HEK293 (cell line): ENCODE results near the gene SERPINB8.

ENCODE experiments used
- CTCF ChIA-PET: fragments of 350-600 bp; formaldehyde crosslinking; extraction: SDS; loops from one replicate; lab custom pipeline; 2021; ENCODE audit warnings: antibody characterized with exemption; lab: Yijun Ruan, JAX
- POLR2A ChIA-PET: fragments of 300-600 bp; formaldehyde crosslinking; extraction: SDS; loops from one replicate; lab custom pipeline; 2020; ENCODE audit warnings: antibody characterized with exemption, inconsistent platforms; lab: Yijun Ruan, JAX
- H3K27ac ChIP-seq: fragments of 200-500 bp; sonication (Bioruptor generic); 2 replicates; pipeline ENCODE4 v1.5.1; 2014; ENCODE audit warnings: low read depth, low read length, control low read depth, inconsistent platforms; ENCODE audit errors: extremely low read depth
- H3K36me3 ChIP-seq, 2 experiments: fragments of 200-500 bp in 1 of 2; sonication (Bioruptor generic) in 1 of 2; 1 replicate in 1 of 2; 2 replicates in 1 of 2; pipeline ENCODE4 v1.5.1; 2014 to 2017; ENCODE audit warnings: inconsistent platforms in 2 of 2, low read length in 2 of 2; ENCODE audit not compliant: control insufficient read depth in 2 of 2, insufficient read depth in 1 of 2
- H3K4me1 ChIP-seq: fragments of 200-500 bp; sonication (Bioruptor generic); 2 replicates; pipeline ENCODE4 v1.5.1; 2014; ENCODE audit warnings: mild to moderate bottlenecking, low read length, inconsistent platforms; ENCODE audit not compliant: control insufficient read depth, insufficient read depth
- H3K4me3 ChIP-seq: 2 replicates; pipeline ENCODE4 v1.5.1; 2011; ENCODE audit warnings: low read depth, mild to moderate bottlenecking, control low read depth, low read length, moderate library complexity
- H3K9me3 ChIP-seq: fragments of 200-500 bp; sonication (Bioruptor generic); 2 replicates; pipeline ENCODE4 v1.5.1; 2014; ENCODE audit warnings: low read depth, low read length, inconsistent platforms; ENCODE audit not compliant: control insufficient read depth, insufficient read depth
- HIC1 ChIP-seq: fragments of 450-650 bp; formaldehyde crosslinking; IDR thresholded peaks from 2 replicates; pipeline ENCODE4 v1.5.1; 2016; ENCODE audit warnings: missing biosample characterization, missing genetic modification characterization
- PRDM10 ChIP-seq: fragments of 450-650 bp; formaldehyde crosslinking; IDR thresholded peaks from 2 replicates; pipeline ENCODE4 v1.5.1; 2016; ENCODE audit warnings: missing biosample characterization, missing genetic modification characterization
- PRDM2 ChIP-seq: fragments of 450-650 bp; formaldehyde crosslinking; IDR thresholded peaks from 2 replicates; pipeline ENCODE4 v1.5.1; 2016; ENCODE audit warnings: missing biosample characterization, missing genetic modification characterization, borderline replicate concordance
- ZBTB1 ChIP-seq: fragments of 450-650 bp; formaldehyde crosslinking; IDR thresholded peaks from 2 replicates; pipeline ENCODE4 v1.5.1; 2016; ENCODE audit warnings: missing biosample characterization, missing genetic modification characterization
- ZBTB17 ChIP-seq: fragments of 450-650 bp; formaldehyde crosslinking; IDR thresholded peaks from 2 replicates; pipeline ENCODE4 v1.5.1; 2016; ENCODE audit warnings: missing biosample characterization, missing genetic modification characterization
- ZBTB6 ChIP-seq: fragments of 450-650 bp; formaldehyde crosslinking; IDR thresholded peaks from 2 replicates; pipeline ENCODE4 v1.5.1; 2017; ENCODE audit warnings: missing biosample characterization, missing genetic modification characterization
- ZEB2 ChIP-seq: fragments of 450-650 bp; formaldehyde crosslinking; IDR thresholded peaks from 2 replicates; pipeline ENCODE4 v1.5.1; 2016; ENCODE audit warnings: missing biosample characterization, missing genetic modification characterization
- ZNF23 ChIP-seq: fragments of 450-650 bp; formaldehyde crosslinking; IDR thresholded peaks from 2 replicates; pipeline ENCODE4 v1.5.1; 2016; ENCODE audit warnings: missing biosample characterization, missing genetic modification characterization, borderline replicate concordance
- ZNF518A ChIP-seq: fragments of 450-650 bp; formaldehyde crosslinking; conservative IDR thresholded peaks from 2 replicates; pipeline ENCODE4 v1.5.1; 2016; ENCODE audit warnings: low read depth, missing biosample characterization, missing genetic modification characterization
- ZNF530 ChIP-seq: fragments of 450-650 bp; formaldehyde crosslinking; IDR thresholded peaks from 2 replicates; pipeline ENCODE4 v1.5.1; 2016; ENCODE audit warnings: low read depth, missing biosample characterization, missing genetic modification characterization
- ZNF558 ChIP-seq: fragments of 450-650 bp; formaldehyde crosslinking; IDR thresholded peaks from 2 replicates; pipeline ENCODE4 v1.5.1; 2016; ENCODE audit warnings: missing biosample characterization, missing genetic modification characterization
- ZNF658 ChIP-seq: fragments of 450-650 bp; formaldehyde crosslinking; IDR thresholded peaks from 2 replicates; pipeline ENCODE4; 2016; ENCODE audit warnings: missing biosample characterization, missing genetic modification characterization
- TF ChIP-seq, protein P1 (sequence below): fragments of 450-650 bp; formaldehyde crosslinking; IDR thresholded peaks from 2 replicates; pipeline ENCODE4 v1.5.1; 2016; ENCODE audit warnings: missing biosample characterization, missing genetic modification characterization

SERPINB8 gene

DNA sequence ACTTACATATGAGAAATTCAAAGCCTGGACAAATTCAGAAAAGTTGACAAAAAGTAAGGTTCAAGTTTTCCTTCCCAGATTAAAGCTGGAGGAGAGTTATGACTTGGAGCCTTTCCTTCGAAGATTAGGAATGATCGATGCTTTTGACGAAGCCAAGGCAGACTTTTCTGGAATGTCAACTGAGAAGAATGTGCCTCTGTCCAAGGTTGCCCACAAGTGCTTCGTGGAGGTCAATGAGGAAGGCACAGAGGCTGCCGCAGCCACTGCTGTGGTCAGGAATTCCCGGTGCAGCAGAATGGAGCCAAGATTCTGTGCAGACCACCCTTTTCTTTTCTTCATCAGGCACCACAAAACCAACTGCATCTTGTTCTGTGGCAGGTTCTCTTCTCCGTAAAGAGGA, 17.0 kb downstream of the SERPINB8 start (continued):
- TF ChIP-seq HIC1 (tag by site-specific recombination) (no peak), ZNF518A (no peak), PRDM2 (tag by site-specific recombination) (no peak), ZNF23 (no peak)

DNA sequence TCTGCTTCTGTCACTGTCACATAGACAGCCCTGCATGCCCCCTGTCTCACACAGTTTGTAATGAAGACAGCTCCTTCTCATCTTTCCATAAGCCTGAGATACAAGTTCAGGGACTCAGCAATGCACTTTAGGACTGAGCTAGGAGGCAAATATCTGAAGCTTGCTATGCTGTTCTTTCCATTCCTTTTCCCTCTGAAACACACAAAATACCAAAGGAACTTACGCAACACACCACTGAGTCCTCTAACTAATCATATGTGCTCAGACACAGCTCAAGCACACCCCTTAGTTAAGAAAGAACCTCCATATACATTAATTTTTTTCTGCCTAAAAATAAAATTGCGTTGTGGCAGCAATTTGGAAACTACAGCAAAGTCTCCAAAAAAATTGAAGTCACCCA, 17.9 kb downstream of the SERPINB8 start:
- H3K4me1 ChIP-seq: no peaks in the 10 kb centered on the region
- no peak overlapping the region for H3K27ac ChIP-seq
- no peaks in the 10 kb centered on the region for H3K36me3 ChIP-seq
- POLR2A ChIA-PET: no interaction called here
- CTCF ChIA-PET: interaction anchor here (0.5 to 1.1 kb wide), 4 partner anchors 52 to 204 kb away, joined by 3 read pairs; no protein-coding TSS in a partner anchor
- H3K9me3 ChIP-seq: no peaks in the 10 kb centered on the region
- H3K4me3 ChIP-seq: no peak overlapping the region
- TF ChIP-seq ZBTB1 (tag by site-specific recombination): no peak
- no peak for TF ChIP-seq HIC1 (tag by site-specific recombination)
- no peak for TF ChIP-seq ZNF558
- no peak for TF ChIP-seq ZEB2
- TF ChIP-seq, protein P1, sequence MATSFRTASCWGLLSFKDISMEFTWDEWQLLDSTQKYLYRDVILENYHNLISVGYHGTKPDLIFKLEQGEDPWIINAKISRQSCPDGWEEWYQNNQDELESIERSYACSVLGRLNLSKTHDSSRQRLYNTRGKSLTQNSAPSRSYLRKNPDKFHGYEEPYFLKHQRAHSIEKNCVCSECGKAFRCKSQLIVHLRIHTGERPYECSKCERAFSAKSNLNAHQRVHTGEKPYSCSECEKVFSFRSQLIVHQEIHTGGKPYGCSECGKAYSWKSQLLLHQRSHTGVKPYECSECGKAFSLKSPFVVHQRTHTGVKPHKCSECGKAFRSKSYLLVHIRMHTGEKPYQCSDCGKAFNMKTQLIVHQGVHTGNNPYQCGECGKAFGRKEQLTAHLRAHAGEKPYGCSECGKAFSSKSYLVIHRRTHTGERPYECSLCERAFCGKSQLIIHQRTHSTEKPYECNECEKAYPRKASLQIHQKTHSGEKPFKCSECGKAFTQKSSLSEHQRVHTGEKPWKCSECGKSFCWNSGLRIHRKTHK (tag by site-specific recombination): no peak
- no peak for TF ChIP-seq ZNF658 (tag by site-specific recombination)
- no peak for TF ChIP-seq PRDM10 (tag by site-specific recombination)
- TF ChIP-seq ZBTB6 (tag by site-specific recombination): no peak
- no peak for TF ChIP-seq ZNF530 (tag by site-specific recombination)
- TF ChIP-seq ZNF23: no peak
- no peak for TF ChIP-seq ZBTB17 (tag by site-specific recombination)
